DMS79 (cell line): Measurements from ENCODE around the gene FARSA.

ENCODE experiments used
- DNase-seq: peaks from one replicate; lab custom pipeline; 2025; lab: John Stamatoyannopoulos, UW

Gene FARSA

GRCh38 chr19:12890787-12891552, 42.5 kb downstream of the FARSA start, which contains the start of gene GCDH:
Gene GCDH (plus strand): TSS chr19:12891160. CDS start chr19:12891305, 145 bp downstream.
- DNase-seq, result peak; percentile 100

- DNase-seq, result peak; percentile 68
These were observed 43.2 kb downstream of the FARSA start for GRCh38 chr19:12890299-12890786.

- no peak for DNase-seq
These were observed 45.4 kb downstream of the FARSA start for GRCh38 chr19:12888006-12888603.

DNA sequence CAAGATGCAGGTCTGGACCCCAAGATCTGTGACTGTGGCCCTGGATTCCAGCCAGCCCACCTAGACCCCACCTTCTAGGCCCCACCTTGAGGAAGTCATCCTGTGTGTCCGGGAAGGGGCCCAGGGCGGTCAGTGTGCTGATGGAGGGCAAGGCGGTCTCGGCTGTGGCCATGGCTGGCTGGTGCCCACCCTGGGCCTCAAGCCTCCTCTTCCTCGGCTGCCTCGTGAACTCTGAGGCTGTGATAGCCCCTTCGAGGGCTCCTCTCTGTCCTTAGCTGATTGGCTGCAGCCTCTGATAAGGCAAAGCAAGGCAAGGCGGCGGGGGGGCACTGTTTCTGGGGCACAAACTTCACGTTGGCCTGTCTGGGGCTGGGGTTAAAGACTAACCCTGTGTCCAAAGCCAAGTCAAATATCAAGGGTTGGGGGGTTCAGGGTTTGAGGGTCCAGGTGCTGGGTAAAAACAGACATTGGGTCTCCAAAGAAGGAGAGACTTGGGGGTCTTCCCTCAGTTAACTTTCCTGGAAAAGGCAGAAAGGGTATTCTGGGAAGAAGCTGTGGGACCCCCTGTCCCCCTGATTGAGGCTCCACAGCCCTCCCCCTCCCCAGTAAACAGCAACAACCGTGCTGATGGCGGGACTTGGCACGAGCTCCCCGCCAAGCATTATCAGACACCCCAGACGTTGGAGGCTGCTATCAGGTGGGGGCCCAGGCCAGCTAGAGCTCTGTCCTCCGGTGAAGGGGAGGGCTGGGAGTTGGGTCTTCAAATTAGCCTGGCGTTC, 46.4 kb downstream of the FARSA start, which contains the start of gene KLF1:
Gene KLF1, minus strand, starts transcription at position 233 of the 779 bp plus-strand sequence. Its CDS starts 61 bp downstream, at position 172.
- DNase-seq, result no peak

- DNase-seq, result no peak
These were observed 46.9 kb downstream of the FARSA start for GRCh38 chr19:12886651-12886968.

- DNase-seq, result no peak
These were observed 47.5 kb downstream of the FARSA start for GRCh38 chr19:12885749-12886650.

- no peak for DNase-seq
These were observed 48.4 kb downstream of the FARSA start for GRCh38 chr19:12884926-12885748.

DNA sequence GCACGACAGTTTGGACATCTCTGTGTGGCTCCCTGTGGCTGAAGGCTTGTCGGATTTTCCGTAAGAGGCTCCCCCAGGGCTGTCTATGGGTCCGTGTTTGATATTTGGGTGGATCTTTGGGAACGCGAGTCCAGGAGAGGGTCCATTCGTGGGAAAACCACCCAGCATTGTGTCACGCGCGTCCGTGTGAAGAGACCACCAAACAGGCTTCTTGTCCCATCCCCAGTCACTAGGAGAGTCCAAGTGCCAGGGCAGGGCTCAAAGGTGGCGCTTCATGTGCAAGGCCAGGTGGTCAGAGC, 48.9 kb downstream of the FARSA start:
- no peak for DNase-seq

DNA sequence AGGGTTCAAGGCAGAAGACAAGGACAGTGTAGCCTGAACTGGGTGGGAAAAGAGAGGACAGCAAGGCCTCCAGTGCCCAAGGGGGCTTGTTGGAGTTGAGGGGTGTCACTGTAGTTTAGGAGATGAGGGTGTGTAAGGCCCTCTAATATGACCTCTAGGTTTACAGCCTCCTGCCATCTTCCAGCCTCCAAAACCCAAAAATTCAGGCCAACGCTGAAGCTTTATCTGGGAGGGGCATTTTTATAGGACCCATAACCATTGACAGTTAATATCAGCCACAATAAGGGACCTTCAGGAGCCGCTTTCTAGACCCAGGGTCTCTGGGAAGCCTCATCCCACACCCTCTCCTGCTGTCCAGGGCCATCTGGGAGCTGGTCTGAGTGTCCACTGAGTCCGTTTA, 49.3 kb downstream of the FARSA start:
- DNase-seq, result no peak

- no peak for DNase-seq
These were observed 50.9 kb downstream of the FARSA start for GRCh38 chr19:12882589-12882988.

DNA sequence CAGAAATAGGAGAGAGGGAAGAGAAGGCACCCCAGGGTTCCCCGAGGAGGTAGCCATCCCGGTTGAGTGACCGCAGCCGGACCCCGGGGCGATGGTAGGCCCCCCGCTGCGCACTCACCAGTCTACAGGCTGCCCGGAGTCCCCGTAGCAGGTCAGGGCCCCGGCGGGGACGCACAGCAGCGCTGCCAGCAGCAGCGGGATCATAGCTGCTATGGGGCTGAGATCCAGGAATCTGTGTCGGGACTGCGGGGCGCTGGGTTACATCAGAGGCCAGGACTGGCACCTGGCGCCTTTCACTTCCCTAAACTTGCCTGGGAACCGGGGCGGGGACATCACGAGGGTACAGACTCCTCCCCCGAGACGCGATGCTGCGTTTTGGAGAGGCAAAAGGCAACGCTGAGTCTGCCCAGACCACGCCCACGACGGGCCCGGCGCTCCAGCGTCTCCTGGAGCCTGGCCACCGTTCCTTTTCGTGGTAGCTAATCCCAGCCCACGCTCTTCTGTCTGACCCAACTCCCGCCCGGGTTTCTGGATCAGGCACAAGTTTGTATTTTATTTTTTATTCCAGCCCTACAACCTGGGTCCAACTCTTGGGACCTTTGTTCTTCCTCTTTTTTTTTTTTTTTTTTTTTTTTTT, 52.2 kb downstream of the FARSA start, which contains the start of gene DNASE2:
Gene DNASE2, minus strand, starts transcription at position 278 of the 637 bp plus-strand sequence. Its CDS starts 74 bp downstream, at position 204.
- DNase-seq, result peak; percentile 98

DNA sequence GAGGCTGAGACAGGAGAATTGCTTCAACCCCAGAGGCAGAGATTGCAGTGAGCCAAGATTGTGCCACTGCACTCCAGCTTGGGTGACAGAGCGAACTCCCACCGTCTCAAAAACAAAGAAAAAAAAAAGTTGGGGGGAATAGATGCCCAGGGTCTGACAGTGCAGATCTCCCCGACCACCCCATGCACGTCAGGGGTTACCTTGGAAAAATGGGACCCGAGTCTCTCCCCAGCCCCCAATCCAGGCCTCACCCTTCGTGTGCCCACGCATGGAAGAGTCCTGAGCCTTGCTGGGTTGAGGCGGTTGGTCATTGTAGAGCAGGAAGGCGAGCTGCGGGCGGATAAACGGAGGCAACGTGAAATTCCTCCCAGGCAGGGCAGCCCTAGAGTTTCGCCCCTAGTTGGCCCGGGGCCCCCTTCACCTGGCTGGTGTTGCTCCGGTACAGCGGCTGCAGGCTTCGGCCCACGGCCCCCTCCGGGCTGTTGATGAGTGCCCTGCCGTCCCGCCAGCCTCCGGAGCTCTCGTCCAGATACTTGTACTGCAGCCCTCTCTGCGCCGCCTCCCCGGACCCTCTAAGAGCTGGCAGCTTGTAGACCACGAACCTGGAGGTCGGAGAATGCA, 52.9 kb downstream of the FARSA start:
- DNase-seq, result peak; percentile 20

- no peak for DNase-seq
These were observed 58.4 kb downstream of the FARSA start for GRCh38 chr19:12875086-12875485.

DNA sequence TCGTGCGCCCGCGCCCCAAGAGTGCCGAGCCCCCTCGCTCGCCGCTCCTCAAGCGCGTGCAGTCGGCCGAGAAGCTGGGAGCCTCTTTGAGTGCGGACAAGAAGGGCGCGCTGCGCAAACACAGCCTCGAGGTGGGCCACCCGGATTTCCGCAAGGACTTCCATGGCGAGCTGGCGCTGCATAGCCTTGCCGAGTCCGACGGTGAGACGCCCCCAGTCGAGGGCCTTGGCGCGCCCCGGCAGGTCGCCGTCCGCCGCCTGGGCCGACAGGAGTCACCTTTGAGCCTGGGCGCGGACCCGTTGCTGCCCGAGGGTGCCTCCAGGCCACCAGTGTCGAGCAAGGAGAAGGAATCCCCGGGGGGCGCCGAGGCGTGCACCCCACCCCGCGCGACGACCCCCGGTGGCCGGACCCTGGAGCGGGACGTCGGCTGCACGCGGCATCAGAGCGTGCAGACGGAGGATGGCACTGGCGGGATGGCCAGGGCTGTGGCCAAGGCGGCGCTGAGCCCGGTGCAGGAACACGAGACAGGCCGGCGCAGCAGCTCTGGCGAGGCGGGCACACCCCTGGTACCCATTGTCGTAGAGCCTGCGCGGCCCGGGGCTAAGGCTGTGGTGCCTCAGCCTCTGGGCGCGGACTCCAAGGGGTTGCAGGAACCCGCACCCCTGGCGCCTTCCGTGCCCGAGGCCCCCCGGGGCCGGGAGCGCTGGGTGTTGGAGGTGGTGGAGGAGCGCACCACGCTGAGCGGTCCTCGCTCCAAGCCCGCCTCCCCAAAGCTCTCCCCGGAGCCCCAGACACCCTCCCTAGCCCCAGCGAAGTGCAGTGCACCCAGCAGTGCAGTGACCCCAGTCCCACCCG, 59.4 kb downstream of the FARSA start:
- no peak for DNase-seq

DNA sequence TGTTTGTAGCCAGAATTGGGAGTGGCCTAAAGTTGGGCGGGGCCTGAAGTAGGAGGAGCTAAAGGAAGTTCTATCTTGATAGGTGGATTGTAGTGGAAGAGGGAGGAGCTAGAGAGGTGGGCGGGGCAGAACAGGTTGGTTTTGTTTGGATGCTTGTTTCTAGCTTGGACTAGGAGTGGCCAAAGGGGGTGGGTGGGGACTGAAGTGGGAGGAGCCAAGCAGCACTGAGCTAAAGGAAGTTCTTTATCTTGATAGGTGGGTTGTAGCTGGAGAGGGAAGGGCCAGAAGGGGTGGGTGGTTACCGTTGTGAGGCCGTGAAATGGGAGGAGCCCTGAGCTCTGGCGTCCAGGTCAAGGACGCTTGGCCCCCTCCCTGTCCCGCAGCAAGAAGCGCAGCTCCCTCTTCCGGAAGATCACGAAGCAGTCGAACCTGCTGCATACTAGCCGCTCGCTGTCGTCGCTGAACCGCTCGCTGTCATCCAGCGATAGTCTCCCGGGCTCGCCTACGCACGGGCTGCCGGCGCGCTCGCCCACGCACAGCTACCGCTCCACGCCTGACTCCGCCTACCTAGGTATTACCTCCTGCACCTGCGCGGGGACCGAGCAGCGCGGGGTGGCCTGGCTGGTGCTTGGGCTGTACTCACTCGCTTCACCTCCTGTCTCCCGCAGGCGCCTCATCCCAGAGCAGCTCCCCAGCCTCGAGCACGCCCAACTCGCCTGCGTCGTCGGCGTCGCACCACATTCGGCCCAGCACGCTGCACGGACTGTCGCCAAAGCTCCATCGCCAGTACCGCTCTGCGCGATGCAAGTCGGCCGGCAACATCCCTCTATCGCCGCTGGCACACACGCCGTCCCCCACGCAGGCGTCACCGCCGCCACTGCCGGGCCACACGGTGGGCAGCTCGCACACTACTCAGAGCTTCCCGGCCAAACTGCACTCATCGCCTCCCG, 60.3 kb downstream of the FARSA start:
- no peak for DNase-seq
